Measurements from ENCODE around the gene NOL9.

Gene NOL9

GRCh38 chr1:6590046-6590445 is 35.7 kb upstream of the NOL9 start:
- no peak for DNase-seq (ENCODE audit: low read depth, low spot score)

GRCh38 chr1:6588893-6589520 is 34.7 kb upstream of the NOL9 start:
- no peak for DNase-seq (ENCODE audit: low read depth, low spot score)

- DNase-seq (ENCODE audit: low read depth, low spot score): no peak
These were observed 34.0 kb upstream of the NOL9 start for GRCh38 chr1:6588128-6588892.

GRCh38 chr1:6587261-6588005 is 33.1 kb upstream of the NOL9 start:
- DNase-seq (ENCODE audit: low read depth, low spot score): no peak

GRCh38 chr1:6586404-6586816 is 32.1 kb upstream of the NOL9 start:
- DNase-seq (ENCODE audit: low read depth, low spot score): no peak

- no peak for DNase-seq (ENCODE audit: low read depth, low spot score)
These were observed 31.5 kb upstream of the NOL9 start for GRCh38 chr1:6585841-6586240.

- DNase-seq (ENCODE audit: low read depth, low spot score): no peak
These were observed 30.9 kb upstream of the NOL9 start for GRCh38 chr1:6585081-6585722.

GRCh38 chr1:6584126-6585080 is 30.1 kb upstream of the NOL9 start:
- DNase-seq (ENCODE audit: low read depth, low spot score): no peak

GRCh38 chr1:6582370-6582769 is 28.1 kb upstream of the NOL9 start:
- no peak for DNase-seq (ENCODE audit: low read depth, low spot score)

GRCh38 chr1:6581561-6582305 is 27.4 kb upstream of the NOL9 start:
- DNase-seq (ENCODE audit: low read depth, low spot score): no peak

GRCh38 chr1:6580593-6581409 is 26.5 kb upstream of the NOL9 start:
- no peak for DNase-seq (ENCODE audit: low read depth, low spot score)

- no peak for DNase-seq (ENCODE audit: low read depth, low spot score)
These were observed 25.8 kb upstream of the NOL9 start for GRCh38 chr1:6580119-6580592.

GRCh38 chr1:6579374-6580118 is 25.2 kb upstream of the NOL9 start, which contains the start of gene ZBTB48:
ZBTB48 (plus strand) TSS chr1:6579994; CDS start chr1:6580610, 616 bp downstream.
- peak; percentile 82 for DNase-seq (ENCODE audit: low read depth, low spot score)

GRCh38 chr1:6578624-6579373 is 24.5 kb upstream of the NOL9 start:
- DNase-seq (ENCODE audit: low read depth, low spot score): no peak

- no peak for DNase-seq (ENCODE audit: low read depth, low spot score)
These were observed 23.7 kb upstream of the NOL9 start for GRCh38 chr1:6577831-6578525.

- DNase-seq (ENCODE audit: low read depth, low spot score): no peak
These were observed 20.5 kb upstream of the NOL9 start for GRCh38 chr1:6574818-6575217.

GRCh38 chr1:6574025-6574620 is 19.8 kb upstream of the NOL9 start:
- no peak for DNase-seq (ENCODE audit: low read depth, low spot score)

Data from iPS DF 19.7 (cell line).